ENCODE measurements around the gene TFDP1.

DNA sequence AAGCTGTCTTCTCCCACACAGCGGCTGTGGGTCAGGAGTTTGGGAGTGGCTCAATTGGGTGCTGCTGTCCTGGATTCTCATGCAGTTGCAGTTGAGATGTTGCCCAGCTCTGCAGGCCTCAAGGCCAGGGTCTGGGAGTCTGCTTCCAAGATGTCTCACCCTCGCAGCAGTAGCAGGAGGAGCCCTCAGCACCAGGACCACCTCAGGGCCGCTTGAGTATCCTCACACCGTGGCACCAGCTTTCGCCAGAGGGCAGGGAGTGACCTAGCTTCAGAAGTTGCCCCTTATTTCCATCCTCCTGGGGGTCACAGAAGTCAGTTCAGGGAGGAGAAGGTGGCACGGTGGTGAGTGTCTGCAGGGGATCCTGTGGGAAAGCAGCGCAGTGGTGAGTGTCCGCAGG, 20.9 kb downstream of the TFDP1 start:
- TF ChIP-seq, protein P1, sequence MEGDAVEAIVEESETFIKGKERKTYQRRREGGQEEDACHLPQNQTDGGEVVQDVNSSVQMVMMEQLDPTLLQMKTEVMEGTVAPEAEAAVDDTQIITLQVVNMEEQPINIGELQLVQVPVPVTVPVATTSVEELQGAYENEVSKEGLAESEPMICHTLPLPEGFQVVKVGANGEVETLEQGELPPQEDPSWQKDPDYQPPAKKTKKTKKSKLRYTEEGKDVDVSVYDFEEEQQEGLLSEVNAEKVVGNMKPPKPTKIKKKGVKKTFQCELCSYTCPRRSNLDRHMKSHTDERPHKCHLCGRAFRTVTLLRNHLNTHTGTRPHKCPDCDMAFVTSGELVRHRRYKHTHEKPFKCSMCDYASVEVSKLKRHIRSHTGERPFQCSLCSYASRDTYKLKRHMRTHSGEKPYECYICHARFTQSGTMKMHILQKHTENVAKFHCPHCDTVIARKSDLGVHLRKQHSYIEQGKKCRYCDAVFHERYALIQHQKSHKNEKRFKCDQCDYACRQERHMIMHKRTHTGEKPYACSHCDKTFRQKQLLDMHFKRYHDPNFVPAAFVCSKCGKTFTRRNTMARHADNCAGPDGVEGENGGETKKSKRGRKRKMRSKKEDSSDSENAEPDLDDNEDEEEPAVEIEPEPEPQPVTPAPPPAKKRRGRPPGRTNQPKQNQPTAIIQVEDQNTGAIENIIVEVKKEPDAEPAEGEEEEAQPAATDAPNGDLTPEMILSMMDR (IDR thresholded peaks at IDR 0.05) = no peak
- TF ChIP-seq POLR2A (IDR thresholded peaks at IDR 0.05) = no peak

Measured in transverse colon (tissue), 3 donors.